Measurements from ENCODE around the gene SDHAF4.
A peak's percentile ranks its signal among the peaks of the same experiment; 100 is the strongest.
"Not testable (repeated sequence)": the region's sequence is repeated elsewhere in the genome, so short reads cannot be mapped to it uniquely, and the experiment has no call there.

Gene SDHAF4

GRCh38 chr6:70566751-70567382, at the start of gene SDHAF4:
Gene SDHAF4 (plus strand): TSS chr6:70566930. CDS start chr6:70566941, 11 bp downstream.
- peak; percentile 93 for DNase-seq (ENCODE audit: low read depth)

GRCh38 chr6:70518723-70519122, 48.0 kb upstream of the SDHAF4 start:
- DNase-seq (ENCODE audit: low read depth) = no peak

GRCh38 chr6:70520575-70520974, 46.2 kb upstream of the SDHAF4 start:
- DNase-seq (ENCODE audit: low read depth) = no peak

GRCh38 chr6:70524721-70525286, 41.9 kb upstream of the SDHAF4 start:
- no peak for DNase-seq (ENCODE audit: low read depth)

- no peak for DNase-seq (ENCODE audit: low read depth)
These were observed 39.5 kb upstream of the SDHAF4 start for GRCh38 chr6:70527071-70527737.

- no peak for DNase-seq (ENCODE audit: low read depth)
These were observed 36.7 kb upstream of the SDHAF4 start for GRCh38 chr6:70530023-70530422.

GRCh38 chr6:70531133-70531532, 35.6 kb upstream of the SDHAF4 start:
- DNase-seq (ENCODE audit: low read depth) = no peak

- no peak for DNase-seq (ENCODE audit: low read depth)
These were observed 29.5 kb upstream of the SDHAF4 start for GRCh38 chr6:70537266-70537665.

- no peak for DNase-seq (ENCODE audit: low read depth)
These were observed 28.4 kb upstream of the SDHAF4 start for GRCh38 chr6:70538376-70538775.

- no peak for DNase-seq (ENCODE audit: low read depth)
These were observed 19.4 kb upstream of the SDHAF4 start for GRCh38 chr6:70547313-70547712.

- no peak for DNase-seq (ENCODE audit: low read depth)
These were observed 18.8 kb upstream of the SDHAF4 start for GRCh38 chr6:70547905-70548304.

GRCh38 chr6:70549327-70549726, 17.4 kb upstream of the SDHAF4 start:
- no peak for DNase-seq (ENCODE audit: low read depth)

GRCh38 chr6:70551566-70551965, 15.2 kb upstream of the SDHAF4 start:
- no peak for DNase-seq (ENCODE audit: low read depth)

GRCh38 chr6:70552286-70552940, 14.3 kb upstream of the SDHAF4 start:
- DNase-seq (ENCODE audit: low read depth) = not testable (repeated sequence)

GRCh38 chr6:70552974-70553373, 13.8 kb upstream of the SDHAF4 start:
- DNase-seq (ENCODE audit: low read depth) = no peak

GRCh38 chr6:70557998-70558397, 8.7 kb upstream of the SDHAF4 start:
- no peak for DNase-seq (ENCODE audit: low read depth)

GRCh38 chr6:70562401-70562800, 4.3 kb upstream of the SDHAF4 start:
- not testable (repeated sequence) for DNase-seq (ENCODE audit: low read depth)

- no peak for DNase-seq (ENCODE audit: low read depth)
These were observed 3.2 kb upstream of the SDHAF4 start for GRCh38 chr6:70563530-70563929.

GRCh38 chr6:70574643-70575042, 7.9 kb downstream of the SDHAF4 start:
- DNase-seq (ENCODE audit: low read depth) = no peak

- DNase-seq (ENCODE audit: low read depth) = no peak
These were observed 9.3 kb downstream of the SDHAF4 start for GRCh38 chr6:70575899-70576495.

GRCh38 chr6:70586114-70586513, 19.4 kb downstream of the SDHAF4 start:
- no peak for DNase-seq (ENCODE audit: low read depth)

- DNase-seq (ENCODE audit: low read depth) = no peak
These were observed 23.7 kb downstream of the SDHAF4 start for GRCh38 chr6:70590400-70590799.
